OCI-LY3 (cell line): ENCODE data around the gene LACTB.

Source experiments
- H2AFZ ChIP-seq: fragments of 200-600, 300-600 bp; shearing (Covaris generic); 2 replicates; pipeline ENCODE4 v1.6.0; 2014; ENCODE audit warnings: antibody characterized with exemption, low read depth, low read length
- H3K27ac ChIP-seq: fragments of 200-600, 300-600 bp; sonication (generic); 2 replicates; pipeline ENCODE4 v1.5.1; 2014; ENCODE audit warnings: mild to moderate bottlenecking, low read length, moderate library complexity, mixed read lengths
- H3K27me3 ChIP-seq: fragments of 200-600, 300-600 bp; sonication (generic); 2 replicates; pipeline ENCODE4 v1.6.1; 2014; ENCODE audit warnings: low read depth, low read length, mixed read lengths
- H3K36me3 ChIP-seq: fragments of 200-600, 300-600 bp; sonication (generic); replicated peaks from 2 replicates; pipeline ENCODE3; 2014; ENCODE audit warnings: low read depth, low read length, mixed read lengths
- H3K4me1 ChIP-seq: fragments of 300-600, 200-600 bp; sonication (generic); 2 replicates; pipeline ENCODE4 v1.6.1; 2014; ENCODE audit warnings: low read length, mixed read lengths
- H3K4me2 ChIP-seq: fragments of 200-600, 300-600 bp; sonication (generic); 2 replicates; pipeline ENCODE4 v1.6.1; 2014; ENCODE audit warnings: low read length, mixed read lengths
- H3K4me3 ChIP-seq: fragments of 300-600, 200-600 bp; sonication (generic); 2 replicates; pipeline ENCODE4 v1.5.1; 2014; ENCODE audit warnings: antibody characterized with exemption, mild to moderate bottlenecking, low read length, moderate library complexity
- H3K79me2 ChIP-seq: fragments of 300-600, 200-600 bp; shearing (Covaris generic); 2 replicates; pipeline ENCODE4 v1.6.1; 2014; ENCODE audit warnings: mild to moderate bottlenecking, low read length, mixed read lengths
- H3K9ac ChIP-seq: fragments of 300-600, 200-600 bp; shearing (Covaris generic); 2 replicates; pipeline ENCODE4 v1.6.0; 2014; ENCODE audit warnings: mild to moderate bottlenecking, low read length, moderate library complexity
- H3K9me3 ChIP-seq: fragments of 200-600, 300-600 bp; shearing (Covaris generic); 2 replicates; pipeline ENCODE4 v1.6.1; 2014; ENCODE audit warnings: low read length, mixed read lengths; ENCODE audit not compliant: insufficient read depth
- H4K20me1 ChIP-seq: fragments of 200-600, 300-600 bp; sonication (generic); 2 replicates; pipeline ENCODE4 v1.6.1; 2016; ENCODE audit warnings: low read length, mixed read lengths; ENCODE audit not compliant: insufficient read depth
- EZH2phosphoT487 ChIP-seq: fragments of 200-600 bp; shearing (Covaris generic); IDR thresholded peaks from 2 replicates; pipeline ENCODE4 v1.6.1; 2018; ENCODE audit warnings: antibody characterized with exemption, mixed run types, low read depth
- TF ChIP-seq, protein P1 (sequence below): fragments of 200-600, 300-600 bp; sonication (generic); IDR thresholded peaks from 2 replicates; pipeline ENCODE4 v1.5.1; 2014; ENCODE audit warnings: antibody characterized with exemption, low read length, low read depth

LACTB gene, protein sequence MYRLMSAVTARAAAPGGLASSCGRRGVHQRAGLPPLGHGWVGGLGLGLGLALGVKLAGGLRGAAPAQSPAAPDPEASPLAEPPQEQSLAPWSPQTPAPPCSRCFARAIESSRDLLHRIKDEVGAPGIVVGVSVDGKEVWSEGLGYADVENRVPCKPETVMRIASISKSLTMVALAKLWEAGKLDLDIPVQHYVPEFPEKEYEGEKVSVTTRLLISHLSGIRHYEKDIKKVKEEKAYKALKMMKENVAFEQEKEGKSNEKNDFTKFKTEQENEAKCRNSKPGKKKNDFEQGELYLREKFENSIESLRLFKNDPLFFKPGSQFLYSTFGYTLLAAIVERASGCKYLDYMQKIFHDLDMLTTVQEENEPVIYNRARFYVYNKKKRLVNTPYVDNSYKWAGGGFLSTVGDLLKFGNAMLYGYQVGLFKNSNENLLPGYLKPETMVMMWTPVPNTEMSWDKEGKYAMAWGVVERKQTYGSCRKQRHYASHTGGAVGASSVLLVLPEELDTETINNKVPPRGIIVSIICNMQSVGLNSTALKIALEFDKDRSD

DNA sequence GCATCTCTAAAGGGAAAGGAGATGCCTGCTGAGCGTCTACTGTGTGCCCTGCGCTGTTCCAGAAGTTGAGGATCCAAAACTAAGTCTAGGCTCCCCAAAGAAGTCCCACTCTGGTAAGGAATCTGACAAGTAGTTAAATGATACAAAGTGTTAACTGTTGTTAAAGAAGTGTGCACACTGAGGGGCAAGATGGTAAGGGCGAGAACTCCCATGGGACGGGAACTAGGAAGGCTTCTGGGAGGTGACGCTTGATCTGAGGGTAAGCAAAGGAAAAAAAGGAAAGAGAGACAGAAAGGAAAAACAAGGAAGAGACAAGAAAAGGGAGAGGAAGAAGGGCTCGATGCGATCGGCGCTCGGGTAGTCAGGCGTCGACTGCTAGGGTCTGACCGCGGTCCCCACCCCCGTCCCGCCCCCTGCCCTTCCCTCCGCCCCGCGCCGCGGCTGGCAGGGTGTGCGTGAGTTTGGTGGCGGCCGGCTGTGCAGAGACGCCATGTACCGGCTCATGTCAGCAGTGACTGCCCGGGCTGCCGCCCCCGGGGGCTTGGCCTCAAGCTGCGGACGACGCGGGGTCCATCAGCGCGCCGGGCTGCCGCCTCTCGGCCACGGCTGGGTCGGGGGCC is at the start of gene LACTB:
TSS of gene LACTB (plus strand) at position 480 of the 620 bp plus-strand sequence. CDS start at position 491, 11 bp downstream.
- Histone ChIP-seq H3K27me3 (no peaks in the 10 kb centered on the region), H3K27ac (peak within 1 kb of the TSS; percentile 59), H3K4me1 (peaks cover 6% of the 10 kb centered on the region), H4K20me1 (no peaks in the 10 kb centered on the region), H3K36me3 (no peaks in the 10 kb centered on the region), H2AFZ (peak within 1 kb of the TSS; percentile 87), H3K9me3 (peaks cover 16% of the 10 kb centered on the region), H3K4me2 (peak within 1 kb of the TSS; percentile 72), H3K79me2 (0 out of 2 replicates have a peak, but pooled peaks cover 2% of the 10 kb centered on the region), H3K9ac (peak within 1 kb of the TSS; percentile 71), H3K4me3 (peak within 1 kb of the TSS; percentile 81)
- TF ChIP-seq, protein P1, sequence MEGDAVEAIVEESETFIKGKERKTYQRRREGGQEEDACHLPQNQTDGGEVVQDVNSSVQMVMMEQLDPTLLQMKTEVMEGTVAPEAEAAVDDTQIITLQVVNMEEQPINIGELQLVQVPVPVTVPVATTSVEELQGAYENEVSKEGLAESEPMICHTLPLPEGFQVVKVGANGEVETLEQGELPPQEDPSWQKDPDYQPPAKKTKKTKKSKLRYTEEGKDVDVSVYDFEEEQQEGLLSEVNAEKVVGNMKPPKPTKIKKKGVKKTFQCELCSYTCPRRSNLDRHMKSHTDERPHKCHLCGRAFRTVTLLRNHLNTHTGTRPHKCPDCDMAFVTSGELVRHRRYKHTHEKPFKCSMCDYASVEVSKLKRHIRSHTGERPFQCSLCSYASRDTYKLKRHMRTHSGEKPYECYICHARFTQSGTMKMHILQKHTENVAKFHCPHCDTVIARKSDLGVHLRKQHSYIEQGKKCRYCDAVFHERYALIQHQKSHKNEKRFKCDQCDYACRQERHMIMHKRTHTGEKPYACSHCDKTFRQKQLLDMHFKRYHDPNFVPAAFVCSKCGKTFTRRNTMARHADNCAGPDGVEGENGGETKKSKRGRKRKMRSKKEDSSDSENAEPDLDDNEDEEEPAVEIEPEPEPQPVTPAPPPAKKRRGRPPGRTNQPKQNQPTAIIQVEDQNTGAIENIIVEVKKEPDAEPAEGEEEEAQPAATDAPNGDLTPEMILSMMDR, result no peak
- no peak for TF ChIP-seq EZH2phosphoT487

GRCh38 chr15:63072023-63072650 is 49.5 kb upstream of the LACTB start:
- Histone ChIP-seq H3K79me2 (no peaks in the 10 kb centered on the region), H3K27ac (no peak overlapping the region), H3K27me3 (no peaks in the 10 kb centered on the region), H3K4me1 (no peaks in the 10 kb centered on the region), H3K4me2 (no peak overlapping the region), H3K4me3 (no peak overlapping the region), H2AFZ (no peak overlapping the region), H3K36me3 (no peaks in the 10 kb centered on the region), H4K20me1 (no peaks in the 10 kb centered on the region), H3K9ac (no peak overlapping the region), H3K9me3 (no peaks in the 10 kb centered on the region)
- no peak for TF ChIP-seq EZH2phosphoT487

DNA sequence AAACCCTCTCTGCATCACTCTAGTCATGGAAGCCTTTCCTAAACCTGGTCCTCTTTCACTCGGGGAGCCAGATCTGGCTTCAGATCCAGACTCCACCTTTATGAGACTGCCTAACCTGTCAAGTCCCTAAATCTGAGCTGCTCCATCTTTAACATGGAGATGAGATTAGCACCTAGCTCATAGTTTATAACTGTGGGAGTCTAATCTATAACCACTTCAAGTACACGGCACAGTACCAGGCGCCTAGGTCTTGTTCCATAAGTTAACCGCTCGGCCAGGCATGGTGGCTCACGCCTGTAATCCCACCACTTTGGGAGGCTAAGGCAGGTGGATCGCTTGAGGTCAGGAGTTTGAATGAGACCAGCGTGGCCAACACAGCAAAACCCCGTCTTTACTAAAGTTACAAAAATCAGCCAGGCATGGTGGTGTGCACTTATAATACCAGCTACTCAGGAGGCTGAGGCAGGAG is 48.8 kb upstream of the LACTB start:
- no peaks in the 10 kb centered on the region for H3K79me2 ChIP-seq
- H3K27me3 ChIP-seq, result no peaks in the 10 kb centered on the region
- no peak for TF ChIP-seq EZH2phosphoT487
- TF ChIP-seq, protein P1, result no peak
- no peak overlapping the region for H3K9ac ChIP-seq
- no peaks in the 10 kb centered on the region for H3K4me1 ChIP-seq
- no peaks in the 10 kb centered on the region for H3K36me3 ChIP-seq
- H4K20me1 ChIP-seq, result no peaks in the 10 kb centered on the region
- H2AFZ ChIP-seq, result no peak overlapping the region
- H3K4me2 ChIP-seq, result no peak overlapping the region
- no peaks in the 10 kb centered on the region for H3K9me3 ChIP-seq
- no peak overlapping the region for H3K27ac ChIP-seq
- no peak overlapping the region for H3K4me3 ChIP-seq

DNA sequence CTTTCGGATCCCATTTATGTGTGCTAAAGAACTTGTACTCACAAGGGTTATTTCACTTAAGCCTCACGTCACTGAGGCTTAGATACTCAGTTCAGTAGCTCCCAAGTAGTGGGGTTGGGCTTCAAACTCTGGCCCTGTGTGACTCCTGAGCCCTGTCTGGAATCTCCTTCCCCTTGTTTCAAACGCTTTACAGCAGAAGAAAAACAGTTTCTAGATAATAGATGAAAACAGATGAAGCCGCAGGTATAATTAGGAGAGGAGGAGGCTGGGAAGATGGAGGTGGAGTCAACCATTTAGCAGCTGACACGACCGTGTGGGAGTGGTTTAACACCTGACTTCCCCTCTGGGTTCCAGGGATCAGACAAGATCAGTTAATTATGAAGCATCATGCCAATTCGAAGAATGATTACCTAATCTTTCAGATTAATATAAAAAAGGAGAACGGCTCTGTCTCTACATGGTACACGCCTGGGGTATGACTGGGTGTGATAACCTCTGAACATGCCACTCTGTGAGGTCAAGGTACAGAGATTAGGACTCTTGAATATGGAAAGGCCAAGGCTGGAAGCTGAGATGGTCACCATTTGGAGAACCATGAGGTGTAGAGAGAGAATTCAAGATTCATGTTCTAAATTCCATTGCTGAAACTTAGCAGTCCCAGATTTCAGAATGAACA is 48.0 kb upstream of the LACTB start:
- Histone ChIP-seq H3K79me2 (no peaks in the 10 kb centered on the region), H3K27ac (no peak overlapping the region), H3K4me1 (no peaks in the 10 kb centered on the region), H3K4me3 (no peak overlapping the region), H3K9ac (no peak overlapping the region), H3K9me3 (no peaks in the 10 kb centered on the region), H2AFZ (no peak overlapping the region), H3K4me2 (no peak overlapping the region), H3K27me3 (no peaks in the 10 kb centered on the region), H4K20me1 (no peaks in the 10 kb centered on the region), H3K36me3 (no peaks in the 10 kb centered on the region)
- TF ChIP-seq, protein P1, result no peak
- no peak for TF ChIP-seq EZH2phosphoT487
